Keratinocyte (primary cell): ENCODE results near the gene TTLL4. TPM values are rescaled to one million over a fixed set of nuclear protein-coding genes. Genes with fewer than 3 reads are reported as not detected.

Experiments used
- DNase-seq: peaks from one replicate; pipeline ENCODE4 v3.0.0-alpha.2; 2011; ENCODE audit warnings: low read depth, missing footprints, low spot score
- FAIRE-seq: peaks from 2 replicates; lab custom pipeline; 2011; peaks lifted over from hg19 to GRCh38; lab: Jason Lieb, UNC
- H2AFZ ChIP-seq: 2 replicates; pipeline ENCODE4 v1.6.0; 2012; ENCODE audit warnings: low read length, control low read depth, inconsistent platforms; ENCODE audit not compliant: control insufficient read depth
- H3K27ac ChIP-seq: 2 replicates; pipeline ENCODE4 v1.5.1; 2011; ENCODE audit warnings: low read length; ENCODE audit not compliant: control insufficient read depth, insufficient read depth
- H3K27me3 ChIP-seq: 3 replicates; pipeline ENCODE4 v1.6.0; 2011; ENCODE audit warnings: low read length; ENCODE audit not compliant: control insufficient read depth, insufficient read depth; ENCODE audit errors: extremely low read depth
- H3K36me3 ChIP-seq, 2 experiments: 2 replicates in 1 of 2; 3 replicates in 1 of 2; pipeline ENCODE4 v1.5.1; 2011; ENCODE audit warnings: low read length in 2 of 2, mild to moderate bottlenecking in 1 of 2; ENCODE audit not compliant: control insufficient read depth in 2 of 2, insufficient read depth in 2 of 2; ENCODE audit errors: extremely low read depth in 1 of 2
- H3K4me1 ChIP-seq: 3 replicates; pipeline ENCODE4 v1.5.1; 2011; ENCODE audit warnings: low read length; ENCODE audit not compliant: control insufficient read depth, insufficient read depth; ENCODE audit errors: extremely low read depth
- H3K4me2 ChIP-seq: 3 replicates; pipeline ENCODE4 v1.6.0; 2011; ENCODE audit warnings: low read depth, low read length; ENCODE audit not compliant: control insufficient read depth, insufficient read depth; ENCODE audit errors: extremely low read depth
- H3K4me3 ChIP-seq, 3 experiments: fragments of 200-600 bp in 1 of 3; sonication (generic) in 1 of 3; 2 replicates in 2 of 3; 3 replicates in 1 of 3; pipeline ENCODE4 v1.5.1; 2011 to 2016; ENCODE audit warnings: low read length in 3 of 3, mild to moderate bottlenecking in 3 of 3, control low read depth in 2 of 3, inconsistent platforms in 1 of 3, low read depth in 1 of 3, mixed read lengths in 1 of 3, mixed run types in 1 of 3, moderate library complexity in 1 of 3; ENCODE audit not compliant: control insufficient read depth in 2 of 3, insufficient read depth in 2 of 3; ENCODE audit errors: extremely low read depth in 1 of 3
- H3K79me2 ChIP-seq: 2 replicates; pipeline ENCODE4 v1.6.0; 2012; ENCODE audit warnings: low read length; ENCODE audit not compliant: control insufficient read depth, insufficient read depth
- H3K9ac ChIP-seq: 3 replicates; pipeline ENCODE4 v1.6.0; 2011; ENCODE audit warnings: low read length; ENCODE audit not compliant: control insufficient read depth, insufficient read depth; ENCODE audit errors: extremely low read depth
- H3K9me1 ChIP-seq: 3 replicates; pipeline ENCODE4 v1.6.0; 2011; ENCODE audit warnings: low read length; ENCODE audit not compliant: control insufficient read depth, insufficient read depth; ENCODE audit errors: extremely low read depth
- H3K9me3 ChIP-seq: 2 replicates; pipeline ENCODE4 v1.5.1; 2012; ENCODE audit warnings: low read depth, low read length; ENCODE audit not compliant: control insufficient read depth
- H4K20me1 ChIP-seq: 3 replicates; pipeline ENCODE4 v1.6.0; 2011; ENCODE audit warnings: low read length; ENCODE audit not compliant: control insufficient read depth, insufficient read depth; ENCODE audit errors: extremely low read depth
- CTCF ChIP-seq, 3 experiments: IDR thresholded peaks in 1 of 3; conservative IDR thresholded peaks in 1 of 3; optimal IDR thresholded peaks in 1 of 3; 2 replicates in 2 of 3; 3 replicates in 1 of 3; pipeline versions ENCODE3 to v1.5.1; 2011; ENCODE audit warnings: low read length in 3 of 3, mild to moderate bottlenecking in 3 of 3, moderate library complexity in 2 of 3, control low read depth in 1 of 3, inconsistent platforms in 1 of 3; ENCODE audit not compliant: insufficient read depth in 2 of 3; ENCODE audit errors: extremely low read depth in 1 of 3
- EZH2 ChIP-seq: IDR thresholded peaks from one replicate; pipeline ENCODE4 v1.6.1; 2012; ENCODE audit warnings: inconsistent platforms, mild to moderate bottlenecking, low read length, moderate library complexity
- dilution Hi-C: fragments of 300-500 bp; cut with MboI; formaldehyde crosslinking; loops from one replicate; pipeline ENCODE4 v1.7.0; 2020; ENCODE audit warnings: low sequenced_read_pairs; ENCODE audit not compliant: extremely low pct_ligation_motif_present
- polyA plus RNA-seq, 5 experiments: library from polyadenylated mRNA; depleted of rRNA in 3 of 5; stranded (reverse) in 3 of 5; stranded (forward) in 1 of 5; unstranded in 1 of 5; fragments of >200 nt; gene quantifications; 1 replicate in 1 of 5; 2 replicates in 3 of 5; 3 replicates in 1 of 5; pipeline versions ENCODE4 v1.2.1 to v1.2.3, GENCODE V29; 2011 to 2012; ENCODE audit warnings: missing spikeins in 2 of 5, low read depth in 1 of 5, low replicate concordance in 1 of 5

Gene TTLL4
- polyA plus RNA-seq, 1 donor (not counting 4 experiments of a cell fraction or from before 2014, with no cell fraction given) = 20.1 TPM

GRCh38 chr2:218694405-218695145 is 16.1 kb upstream of the TTLL4 start:
- dilution Hi-C loops = no loop called here

GRCh38 chr2:218698885-218699284 is 11.8 kb upstream of the TTLL4 start:
- Histone ChIP-seq H3K36me3 (peaks cover 8 to 10% of the 10 kb centered on the region in 2 experiments), H3K9me1 (no peaks in the 10 kb centered on the region), H3K4me1 (no peaks in the 10 kb centered on the region), H4K20me1 (no peaks in the 10 kb centered on the region), H3K4me3 (no peak overlapping the region), H3K9ac (no peak overlapping the region), H2AFZ (no peak overlapping the region), H3K27ac (no peak overlapping the region), H3K27me3 (no peaks in the 10 kb centered on the region), H3K4me2 (no peak overlapping the region), H3K9me3 (no peaks in the 10 kb centered on the region), H3K79me2 (no peaks in the 10 kb centered on the region)
- DNase-seq (no peak), FAIRE-seq (no peak)
- no peak for TF ChIP-seq EZH2
- no peak for TF ChIP-seq CTCF (optimal IDR thresholded peaks at IDR 0.05 in 1 of 3, IDR thresholded peaks at IDR 0.05 in 1 of 3, conservative IDR thresholded peaks at IDR 0.05 in 1 of 3; ENCODE audit: extremely low read depth in 1 of 3, insufficient read depth in 2 of 3, low read length in 3 of 3)
- dilution Hi-C loops = no loop called here

More at GRCh38 chr2:218694405-218695145, 16.1 kb upstream of the TTLL4 start:
- peaks cover 19 to 21% of the 10 kb centered on the region in 2 experiments for H3K36me3 ChIP-seq
- no peaks in the 10 kb centered on the region for H3K9me3 ChIP-seq
- H3K27me3 ChIP-seq = no peaks in the 10 kb centered on the region
- no peak overlapping the region for H3K27ac ChIP-seq
- H3K9ac ChIP-seq = no peak overlapping the region
- FAIRE-seq (no peak), DNase-seq (no peak)
- no peaks in the 10 kb centered on the region for H3K4me1 ChIP-seq
- H4K20me1 ChIP-seq = no peaks in the 10 kb centered on the region
- H3K4me3 ChIP-seq = no peak overlapping the region
- H3K79me2 ChIP-seq = no peaks in the 10 kb centered on the region
- no peaks in the 10 kb centered on the region for H3K9me1 ChIP-seq
- no peak overlapping the region for H2AFZ ChIP-seq
- H3K4me2 ChIP-seq = no peak overlapping the region
- TF ChIP-seq CTCF (optimal IDR thresholded peaks at IDR 0.05 in 1 of 3, IDR thresholded peaks at IDR 0.05 in 1 of 3, conservative IDR thresholded peaks at IDR 0.05 in 1 of 3; ENCODE audit: extremely low read depth in 1 of 3, insufficient read depth in 2 of 3, low read length in 3 of 3) (no peak), EZH2 (no peak)
